Neural progenitor cell (in vitro differentiated cells): ENCODE data around the gene RPS6KA2.

Experiments
- EZH2 ChIP-seq: fragments of 200-600 bp; sonication (generic); IDR thresholded peaks from 2 replicates; pipeline ENCODE4 v1.6.1; 2017; ENCODE audit warnings: antibody characterized with exemption, mild to moderate bottlenecking, moderate library complexity
- EZH2phosphoT487 ChIP-seq: fragments of 200-600 bp; sonication (generic); IDR thresholded peaks from 2 replicates; pipeline ENCODE4 v1.6.1; 2017; ENCODE audit warnings: antibody characterized with exemption
- TF ChIP-seq, protein P1 (sequence below): fragments of 200-600 bp; sonication (generic); IDR thresholded peaks from 2 replicates; pipeline ENCODE4 v1.5.1; 2017; ENCODE audit warnings: antibody characterized with exemption, mild to moderate bottlenecking

DNA sequence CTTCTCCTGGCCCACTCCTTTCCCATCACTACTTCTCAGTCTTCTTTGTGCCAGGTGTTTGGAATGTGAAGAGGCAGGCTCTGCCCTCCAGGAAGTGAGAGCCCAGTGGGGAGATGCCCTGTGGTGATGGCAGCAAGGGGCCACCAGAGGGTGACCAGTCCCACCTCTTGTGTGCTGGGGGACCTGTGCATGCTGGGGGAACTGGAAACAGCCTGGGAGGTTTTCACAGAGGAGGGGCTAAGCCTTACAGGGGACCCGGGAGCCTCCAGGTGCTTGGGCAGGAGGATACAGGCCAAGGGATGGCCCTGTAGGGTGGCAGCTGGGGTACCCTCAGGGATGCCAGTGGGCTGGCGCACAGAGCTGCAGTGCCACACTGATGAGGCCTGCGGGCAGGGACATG is 112.9 kb downstream of the RPS6KA2 start:
- TF ChIP-seq, protein P1, sequence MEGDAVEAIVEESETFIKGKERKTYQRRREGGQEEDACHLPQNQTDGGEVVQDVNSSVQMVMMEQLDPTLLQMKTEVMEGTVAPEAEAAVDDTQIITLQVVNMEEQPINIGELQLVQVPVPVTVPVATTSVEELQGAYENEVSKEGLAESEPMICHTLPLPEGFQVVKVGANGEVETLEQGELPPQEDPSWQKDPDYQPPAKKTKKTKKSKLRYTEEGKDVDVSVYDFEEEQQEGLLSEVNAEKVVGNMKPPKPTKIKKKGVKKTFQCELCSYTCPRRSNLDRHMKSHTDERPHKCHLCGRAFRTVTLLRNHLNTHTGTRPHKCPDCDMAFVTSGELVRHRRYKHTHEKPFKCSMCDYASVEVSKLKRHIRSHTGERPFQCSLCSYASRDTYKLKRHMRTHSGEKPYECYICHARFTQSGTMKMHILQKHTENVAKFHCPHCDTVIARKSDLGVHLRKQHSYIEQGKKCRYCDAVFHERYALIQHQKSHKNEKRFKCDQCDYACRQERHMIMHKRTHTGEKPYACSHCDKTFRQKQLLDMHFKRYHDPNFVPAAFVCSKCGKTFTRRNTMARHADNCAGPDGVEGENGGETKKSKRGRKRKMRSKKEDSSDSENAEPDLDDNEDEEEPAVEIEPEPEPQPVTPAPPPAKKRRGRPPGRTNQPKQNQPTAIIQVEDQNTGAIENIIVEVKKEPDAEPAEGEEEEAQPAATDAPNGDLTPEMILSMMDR: no peak
- TF ChIP-seq EZH2 (no peak), EZH2phosphoT487 (no peak)
